GM19193 (cell line): ENCODE results near the gene SHISA9.

Experiments used
- POLR2A ChIP-seq: IDR thresholded peaks from 4 replicates; pipeline ENCODE4 v1.6.1; 2011; ENCODE audit not compliant: insufficient read depth, insufficient read length; ENCODE audit errors: extremely low read depth

The SHISA9 gene

GRCh38 chr16:13055480-13055879 is 154.1 kb downstream of the SHISA9 start:
- TF ChIP-seq POLR2A, result no peak

GRCh38 chr16:13056607-13057006 is 155.2 kb downstream of the SHISA9 start:
- TF ChIP-seq POLR2A, result no peak

DNA sequence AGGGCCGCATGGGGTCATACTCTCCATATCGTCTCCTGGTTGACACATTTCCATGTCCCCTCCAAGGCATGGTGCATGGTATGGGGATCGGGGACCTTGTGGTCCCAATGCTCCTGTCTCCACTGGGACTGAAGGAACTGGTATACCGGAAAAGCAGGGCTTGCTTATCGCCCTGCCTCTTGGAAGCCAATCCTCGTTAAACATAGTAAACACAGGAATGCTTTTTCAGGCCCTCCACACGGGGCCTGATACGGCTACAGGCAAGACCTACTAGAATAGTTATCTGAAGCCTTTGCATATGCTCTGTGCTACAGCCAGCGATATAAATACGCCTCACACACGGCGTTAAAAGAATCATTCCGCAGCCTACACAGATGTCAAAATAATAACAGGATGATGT is 159.5 kb downstream of the SHISA9 start:
- no peak for TF ChIP-seq POLR2A

DNA sequence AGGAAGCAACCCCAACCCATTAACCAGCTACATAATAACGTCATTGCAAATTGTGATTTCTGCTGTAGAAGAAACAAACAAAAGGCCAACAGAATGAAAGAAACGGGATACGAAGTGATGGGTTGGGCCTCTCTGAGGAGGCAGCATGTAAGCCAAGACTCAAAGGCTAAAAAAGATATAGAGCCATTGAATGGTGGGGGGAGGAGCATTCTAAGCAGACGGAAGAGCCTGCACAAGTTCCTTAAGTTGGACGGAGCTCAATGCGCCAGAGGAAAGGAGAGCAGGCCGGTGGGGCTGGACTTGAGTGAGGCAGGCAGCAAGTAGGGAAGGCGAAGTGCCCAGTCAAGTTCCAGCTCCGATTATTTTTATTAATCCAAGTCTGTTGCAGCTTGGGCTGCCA is 160.3 kb downstream of the SHISA9 start:
- no peak for TF ChIP-seq POLR2A

- TF ChIP-seq POLR2A, result no peak
Observed at GRCh38 chr16:13062219-13062618, 160.8 kb downstream of the SHISA9 start.

- TF ChIP-seq POLR2A, result no peak
Observed at GRCh38 chr16:13063457-13063856, 162.1 kb downstream of the SHISA9 start.

DNA sequence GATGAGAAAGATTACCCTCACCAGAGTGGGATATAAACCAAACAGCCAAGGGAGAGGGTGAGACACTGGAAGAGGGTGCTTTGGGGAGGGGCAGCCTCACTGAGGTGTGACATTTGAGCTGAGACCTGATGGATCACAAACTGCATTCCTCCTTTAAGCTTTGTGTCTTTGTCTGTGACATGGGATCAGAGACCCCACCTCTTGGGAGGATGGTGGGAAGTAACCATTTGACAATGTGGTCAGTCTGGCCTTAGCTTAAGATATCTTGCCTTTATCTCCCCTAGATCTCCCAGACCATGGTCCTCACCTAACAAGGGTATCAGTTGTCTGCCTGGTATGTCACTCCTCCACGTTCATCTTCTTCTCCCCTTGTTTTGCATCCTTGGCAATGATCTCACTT is 163.4 kb downstream of the SHISA9 start:
- TF ChIP-seq POLR2A, result no peak

DNA sequence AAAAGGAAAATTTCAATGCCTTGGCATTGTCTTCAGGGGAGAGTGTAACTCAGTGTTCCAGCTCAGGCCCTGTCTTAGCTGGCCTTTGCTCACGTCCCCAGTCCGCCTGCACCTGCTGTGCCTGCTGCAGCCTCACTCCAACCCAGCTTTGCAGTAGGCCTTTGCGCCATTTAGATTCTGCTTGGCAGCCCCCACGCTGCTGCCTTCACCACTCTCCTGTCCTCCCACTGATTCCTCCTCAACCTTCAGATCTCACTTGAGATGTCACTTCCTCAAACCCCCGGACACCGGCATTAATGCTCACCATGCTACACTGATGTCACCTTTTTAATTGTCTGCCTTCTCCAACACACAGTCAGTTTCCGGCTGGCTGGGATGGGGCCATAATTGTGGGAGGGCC is 166.2 kb downstream of the SHISA9 start:
- no peak for TF ChIP-seq POLR2A

GRCh38 chr16:13068912-13069583 is 167.7 kb downstream of the SHISA9 start:
- no peak for TF ChIP-seq POLR2A

GRCh38 chr16:13070268-13070667 is 168.9 kb downstream of the SHISA9 start:
- no peak for TF ChIP-seq POLR2A

GRCh38 chr16:13076878-13077277 is 175.5 kb downstream of the SHISA9 start:
- TF ChIP-seq POLR2A, result no peak

DNA sequence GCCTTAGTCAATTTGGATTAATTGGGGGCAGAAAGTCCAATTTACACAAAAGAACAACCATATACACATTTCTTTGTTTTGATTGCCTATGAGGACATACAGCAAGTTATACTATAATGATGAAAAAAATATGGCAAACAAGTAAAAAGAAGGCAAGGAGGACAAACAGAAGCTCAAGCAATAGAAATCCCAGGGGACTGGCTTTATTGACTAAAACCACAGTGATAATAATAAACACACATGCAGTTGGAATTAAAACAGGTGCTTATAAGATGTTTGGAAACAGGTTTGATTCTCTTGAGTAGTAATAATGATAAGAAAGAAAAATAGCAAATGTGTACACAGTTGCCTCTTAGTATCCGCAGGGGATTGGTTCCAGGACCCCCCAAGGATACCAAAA is 176.4 kb downstream of the SHISA9 start:
- no peak for TF ChIP-seq POLR2A

DNA sequence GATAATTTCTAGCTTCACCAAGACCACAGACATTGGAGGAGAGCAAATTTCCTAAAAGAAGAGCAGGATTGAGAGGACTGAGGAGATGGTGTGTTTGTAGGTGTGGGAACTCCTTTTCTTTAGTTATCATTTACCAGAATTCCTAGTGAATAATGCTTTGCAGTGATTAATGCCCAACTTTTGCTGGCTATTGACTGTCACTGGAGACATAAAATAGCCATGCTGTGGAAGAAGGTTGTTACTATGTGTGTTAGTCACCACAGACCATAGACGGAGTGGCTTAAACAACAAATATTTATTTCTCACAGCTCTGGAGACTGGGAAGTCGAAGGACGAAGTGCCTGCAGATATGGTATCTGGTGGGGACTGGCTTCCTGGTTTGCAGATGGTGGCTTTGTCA is 179.1 kb downstream of the SHISA9 start:
- TF ChIP-seq POLR2A, result no peak

DNA sequence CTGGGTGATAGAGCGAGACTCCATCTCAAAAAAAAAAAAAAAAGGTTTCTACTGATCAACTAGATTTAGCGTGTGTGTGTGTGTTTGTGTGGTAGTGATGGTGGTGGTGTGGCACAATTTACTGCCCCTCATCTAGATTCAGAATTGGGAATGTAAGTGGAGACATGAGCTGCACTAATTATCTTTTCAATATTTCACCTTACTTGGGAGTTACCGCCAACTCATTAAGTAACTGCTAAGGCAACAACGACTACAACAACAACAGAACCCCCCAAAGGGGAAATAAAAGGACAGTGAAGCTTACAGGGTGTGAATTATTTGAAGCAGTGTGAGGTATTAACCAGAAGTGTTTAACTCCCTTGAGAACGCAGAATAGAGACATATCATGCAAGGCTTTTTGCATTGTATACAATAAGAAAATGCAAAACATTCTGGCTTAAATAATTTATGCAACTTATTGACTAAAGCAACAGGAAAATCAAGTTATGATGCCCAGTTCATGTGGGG is 180.5 kb downstream of the SHISA9 start:
- TF ChIP-seq POLR2A, result no peak

DNA sequence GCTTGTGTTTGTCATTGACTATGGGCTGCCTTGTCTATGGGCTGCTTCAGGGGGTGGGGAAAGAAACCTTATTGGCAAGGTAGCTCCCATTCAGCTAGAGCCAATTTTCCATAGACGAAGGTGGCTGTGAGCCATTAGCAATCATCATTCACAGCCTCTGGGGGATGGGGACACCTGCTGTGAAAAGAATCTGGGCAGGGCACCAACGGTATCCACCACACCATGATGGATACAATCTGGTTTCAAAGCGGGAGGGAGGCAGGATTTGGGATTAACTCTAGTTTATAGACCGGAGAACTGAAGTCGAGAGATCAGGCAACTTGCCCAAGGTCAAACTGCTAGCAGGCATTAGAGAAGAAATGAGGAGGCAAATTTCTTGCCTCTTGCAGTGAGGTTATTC is 182.3 kb downstream of the SHISA9 start:
- no peak for TF ChIP-seq POLR2A

DNA sequence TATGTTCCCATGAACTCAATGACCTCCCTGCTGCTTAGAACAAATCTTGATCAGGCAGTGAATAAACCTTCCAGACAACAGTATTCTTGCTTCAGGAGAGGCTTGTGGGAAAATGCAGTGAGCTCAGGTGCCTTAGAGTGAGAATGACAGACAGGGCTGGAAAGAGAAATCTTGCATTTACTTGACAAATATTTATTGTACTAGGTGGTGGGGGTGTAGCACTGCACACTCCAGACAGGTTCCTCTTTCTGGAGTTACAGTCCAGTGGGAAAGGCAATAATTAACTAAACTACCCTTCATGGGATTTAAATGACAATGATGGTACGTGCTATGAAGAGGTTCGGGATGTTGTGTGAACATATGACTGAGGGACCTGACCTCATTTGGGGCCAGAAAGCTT is 182.9 kb downstream of the SHISA9 start:
- TF ChIP-seq POLR2A, result no peak

DNA sequence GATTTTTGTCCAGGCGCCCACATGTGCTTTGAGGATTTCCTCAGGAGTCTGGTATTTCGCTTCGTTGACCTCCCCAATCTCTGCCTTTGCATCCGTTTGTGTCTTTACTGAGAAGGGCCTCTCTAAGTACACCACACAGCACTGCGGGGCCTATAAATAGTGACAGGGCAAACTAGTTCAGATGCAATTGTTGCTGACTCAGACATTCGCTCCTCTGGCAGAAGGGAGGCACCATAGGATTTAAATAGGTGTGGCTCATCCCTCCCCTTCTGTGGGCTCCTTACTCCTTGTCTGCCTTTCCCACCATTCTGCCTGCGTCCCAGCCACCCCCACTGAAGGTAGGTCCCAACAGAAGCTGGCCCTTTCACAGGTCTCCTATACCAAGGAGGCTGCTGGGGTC is 192.3 kb downstream of the SHISA9 start:
- TF ChIP-seq POLR2A, result no peak
